Esophagus squamous epithelium (tissue), 4 donors: ENCODE measurements around the gene TARP.

Experiments used
- CTCF ChIP-seq, 6 experiments: fragments of 450-650 bp in 4 of 6; fragments of 200-600 bp in 2 of 6; sonication (generic) in 2 of 6; IDR thresholded peaks; one replicate each; pipeline ENCODE4 v1.5.1; 2016 to 2019; ENCODE audit warnings: antibody characterized with exemption in 6 of 6, mild to moderate bottlenecking in 4 of 6, moderate library complexity in 4 of 6
- POLR2A ChIP-seq, 4 donors: fragments of 450-650 bp; IDR thresholded peaks; one replicate each; pipeline ENCODE4 v1.6.1; 2017; ENCODE audit warnings: antibody characterized with exemption in 4 of 4, mild to moderate bottlenecking in 4 of 4, moderate library complexity in 3 of 4

DNA sequence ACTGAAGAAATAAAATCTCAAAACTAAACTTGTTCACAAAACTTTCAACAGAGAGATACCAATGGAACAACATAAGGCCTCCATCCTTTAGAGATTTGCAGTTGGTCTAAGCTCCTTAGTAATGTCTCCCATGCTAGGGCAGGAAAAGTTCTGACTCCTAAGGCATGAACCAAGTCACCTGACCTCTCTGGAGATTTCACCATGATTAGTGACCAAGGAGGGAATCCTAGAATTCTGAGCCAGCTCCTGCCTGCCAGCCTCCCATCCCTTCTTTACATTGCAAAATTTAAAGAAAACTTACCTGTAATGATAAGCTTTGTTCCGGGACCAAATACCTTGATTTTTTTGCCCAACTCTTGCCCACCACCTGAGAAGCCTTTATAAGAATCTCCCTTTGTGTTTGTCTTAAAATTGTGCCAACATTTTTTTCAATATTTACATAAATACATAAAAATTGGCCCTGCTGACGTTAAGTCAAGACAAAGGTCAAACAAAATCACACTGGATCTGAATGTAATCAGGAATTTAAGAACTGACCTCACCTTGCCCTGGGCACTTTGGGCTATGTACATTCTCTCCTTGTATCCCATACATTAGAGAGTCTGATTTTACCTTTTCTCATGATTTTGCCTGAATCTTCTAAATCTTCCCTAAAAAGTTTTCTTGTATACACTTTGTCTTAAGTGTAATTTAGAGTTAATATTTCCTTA lies at the start of gene TARP:
- TF ChIP-seq CTCF (IDR thresholded peaks at IDR 0.05) = no peak
- no peak for TF ChIP-seq POLR2A (IDR thresholded peaks at IDR 0.05)
